CD4-positive, CD25-positive, alpha-beta regulatory T cell (primary cell): Measurements from ENCODE around the gene SERPINE2. TPM values are rescaled to one million over a fixed set of nuclear protein-coding genes. Genes with fewer than 3 reads are reported as not detected.
A peak's percentile ranks its signal among the peaks of the same experiment; 100 is the strongest.

ENCODE experiments used
- ATAC-seq, 2 donors: fragments of 150-1000 bp; cut with Tn5 transposase; one replicate each; pipeline ENCODE4 v1.10.0; 2021; ENCODE audit warnings: low read depth in 2 of 2, moderate number of reproducible peaks in 2 of 2, moderate library complexity in 1 of 2
- DNase-seq, 3 donors: peaks; one replicate each; pipeline versions ENCODE4 v3.0.0 to v3.0.0-alpha.2; 2012 to 2022; ENCODE audit warnings: mixed read lengths in 1 of 3
- H3K27ac ChIP-seq: one replicate; pipeline ENCODE4 v1.7.0; 2013; ENCODE audit warnings: mild to moderate bottlenecking, low read length; ENCODE audit not compliant: insufficient read depth, poor library complexity, severe bottlenecking
- H3K27me3 ChIP-seq: one replicate; pipeline ENCODE4 v1.7.0; 2013; ENCODE audit warnings: low read length; ENCODE audit not compliant: control insufficient read depth, insufficient read depth
- H3K36me3 ChIP-seq: one replicate; pipeline ENCODE4 v1.7.0; 2013; ENCODE audit warnings: mild to moderate bottlenecking, low read length, moderate library complexity; ENCODE audit not compliant: control insufficient read depth, insufficient read depth
- H3K4me1 ChIP-seq: 2 replicates; pipeline ENCODE4 v1.7.0; 2013; ENCODE audit warnings: mild to moderate bottlenecking, low read length; ENCODE audit not compliant: insufficient read depth, control insufficient read depth, poor library complexity, severe bottlenecking
- H3K4me3 ChIP-seq: one replicate; pipeline ENCODE4 v1.7.0; 2013; ENCODE audit warnings: low read depth, mild to moderate bottlenecking, low read length, moderate library complexity
- H3K9me3 ChIP-seq, 2 experiments: 1 replicate in 1 of 2; 2 replicates in 1 of 2; pipeline ENCODE4 v1.7.0; 2013; ENCODE audit warnings: low read length in 2 of 2, mild to moderate bottlenecking in 1 of 2, moderate library complexity in 1 of 2; ENCODE audit not compliant: control insufficient read depth in 2 of 2
- H3K27ac Mint-ChIP-seq, 3 donors: one replicate each; pipeline ENCODE4 v1.8.0; 2020 to 2022; ENCODE audit warnings: mild to moderate bottlenecking in 3 of 3, mixed read lengths in 3 of 3, moderate library complexity in 2 of 3
- H3K27me3 Mint-ChIP-seq: one replicate; pipeline ENCODE4 v1.8.0; 2022; ENCODE audit warnings: mild to moderate bottlenecking, mixed read lengths
- H3K36me3 Mint-ChIP-seq: one replicate; pipeline ENCODE4 v1.8.0; 2020; ENCODE audit warnings: mixed read lengths
- H3K4me1 Mint-ChIP-seq, 4 donors: one replicate each; pipeline ENCODE4 v1.8.0; 2020 to 2022; ENCODE audit warnings: mixed read lengths in 4 of 4, mild to moderate bottlenecking in 1 of 4
- H3K4me3 Mint-ChIP-seq, 4 donors: one replicate each; pipeline ENCODE4 v1.8.0; 2020 to 2022; ENCODE audit warnings: mild to moderate bottlenecking in 4 of 4, mixed read lengths in 4 of 4, moderate library complexity in 3 of 4
- H3K9me3 Mint-ChIP-seq, 7 donors: one replicate each; pipeline ENCODE4 v1.8.0; 2020 to 2022; ENCODE audit warnings: mixed read lengths in 7 of 7, mild to moderate bottlenecking in 3 of 7, moderate library complexity in 2 of 7
- polyA plus RNA-seq, 4 donors: library from polyadenylated mRNA; unstranded; fragments of 300-500 nt; fragmentation: Illumina TruSeq; gene quantifications; one replicate each; pipeline ENCODE4 v1.2.3, GENCODE V29; 2021
- total RNA-seq: library from RNA; stranded (reverse); gene quantifications from one replicate; pipeline ENCODE4 v1.2.3, GENCODE V29; 2022

Gene SERPINE2
- total and polyA plus RNA-seq, 5 donors from 2014 or later: 0.85 to 1.8 (median 1.5) TPM

DNA sequence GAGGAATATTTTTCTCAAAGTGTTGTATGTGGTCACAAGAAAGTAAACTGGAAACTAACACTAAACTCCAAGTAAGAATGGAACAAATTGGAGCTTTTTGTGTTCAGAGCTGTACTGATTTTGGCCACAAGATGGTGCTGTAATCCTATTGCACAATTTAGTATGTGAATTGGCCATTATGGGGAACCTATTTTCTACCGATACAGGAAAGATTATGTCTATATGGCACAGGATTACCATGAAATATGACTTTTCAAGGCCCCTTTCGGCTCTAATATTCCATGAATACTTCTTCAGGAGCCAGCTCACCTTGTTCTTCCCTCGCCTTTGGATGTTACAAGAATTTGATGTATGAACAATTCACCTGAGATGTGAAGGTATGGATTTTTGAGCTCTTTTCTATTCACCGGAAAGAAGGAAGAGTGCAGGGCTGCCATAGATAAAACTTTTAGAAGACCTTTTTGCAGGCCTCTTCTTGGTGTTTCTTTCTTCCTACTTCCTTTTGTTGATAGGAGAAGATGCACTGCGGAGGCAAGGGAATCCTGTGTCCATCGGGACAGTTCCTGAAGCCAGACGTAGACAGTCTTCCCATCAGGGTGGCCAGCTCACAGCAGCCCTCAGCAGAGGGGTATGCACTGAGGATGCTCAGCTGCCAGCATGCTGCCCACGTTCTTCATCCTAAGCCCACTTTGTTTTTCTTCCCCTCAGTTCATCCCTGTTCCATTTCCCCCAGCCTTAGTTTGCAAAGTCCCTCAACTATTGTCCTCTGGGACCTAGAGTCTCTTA lies 68.5 kb downstream of the SERPINE2 start:
- no peaks in the 10 kb centered on the region for H3K9me3 Mint-ChIP-seq
- H3K4me3 Mint-ChIP-seq: no peak overlapping the region
- Histone ChIP-seq H3K27me3 (no peaks in the 10 kb centered on the region), H3K9me3 (no peaks in the 10 kb centered on the region), H3K27ac (no peak overlapping the region), H3K4me1 (no peaks in the 10 kb centered on the region), H3K4me3 (no peak overlapping the region), H3K36me3 (peaks cover 29% of the 10 kb centered on the region)
- peaks cover 10% of the 10 kb centered on the region for H3K36me3 Mint-ChIP-seq
- DNase-seq (peak; percentile 40 to 77 (median 53)), ATAC-seq (peak; percentile 62 to 73)
- no peaks in the 10 kb centered on the region for H3K27me3 Mint-ChIP-seq
- peaks cover 3 to 6% (median 4%) of the 10 kb centered on the region in 4 donors for H3K4me1 Mint-ChIP-seq
- H3K27ac Mint-ChIP-seq: peak overlapping the region in 1 of 3 donors; percentile 22

DNA sequence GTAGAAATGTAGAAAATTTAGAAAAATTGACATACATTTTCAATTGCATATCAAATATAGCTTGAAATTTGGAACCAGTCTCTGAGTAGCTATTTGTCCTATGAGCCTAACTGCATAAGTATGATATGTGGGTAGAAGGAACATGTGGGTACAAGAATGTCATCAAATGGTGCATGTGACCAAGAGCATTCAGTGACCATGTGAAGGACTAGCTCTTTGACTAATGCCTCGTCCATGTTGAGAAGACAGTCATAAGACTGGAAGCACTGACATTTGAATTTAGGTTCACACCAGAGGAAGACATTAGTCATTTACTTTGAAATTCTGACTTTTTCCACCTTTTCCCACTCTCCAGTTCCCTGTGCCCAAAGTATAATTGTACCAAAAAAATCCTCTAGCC lies 69.2 kb downstream of the SERPINE2 start:
- DNase-seq: no peak
- Histone ChIP-seq H3K27me3 (no peaks in the 10 kb centered on the region), H3K4me3 (no peak overlapping the region), H3K27ac (no peak overlapping the region), H3K36me3 (peaks cover 34% of the 10 kb centered on the region), H3K9me3 (no peaks in the 10 kb centered on the region), H3K4me1 (no peaks in the 10 kb centered on the region)
- H3K4me3 Mint-ChIP-seq: no peak overlapping the region
- H3K4me1 Mint-ChIP-seq: peaks cover 3 to 6% (median 5%) of the 10 kb centered on the region in 4 donors
- no peak for ATAC-seq
- no peaks in the 10 kb centered on the region for H3K9me3 Mint-ChIP-seq
- no peak overlapping the region for H3K27ac Mint-ChIP-seq
- H3K27me3 Mint-ChIP-seq: no peaks in the 10 kb centered on the region
- H3K36me3 Mint-ChIP-seq: peaks cover 10% of the 10 kb centered on the region

DNA sequence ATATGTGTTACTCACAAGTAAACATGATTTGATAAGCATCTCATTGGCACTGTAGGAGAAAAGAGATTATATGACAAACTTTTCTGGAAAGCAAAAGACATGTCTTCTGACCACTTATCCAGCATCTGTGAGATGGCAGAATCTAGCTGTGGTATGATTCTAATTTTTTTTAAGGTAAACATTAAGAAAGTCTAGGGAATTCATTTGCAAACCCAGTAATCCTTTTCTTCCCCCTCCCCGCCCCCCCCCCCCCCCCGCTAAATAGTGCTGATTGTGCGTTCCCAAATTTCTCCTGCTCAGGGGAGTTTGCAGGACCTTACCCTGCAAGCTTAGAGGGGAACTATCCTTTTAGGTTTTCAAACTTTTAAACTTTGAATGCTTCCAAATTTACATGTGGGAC lies 69.8 kb downstream of the SERPINE2 start:
- H3K36me3 Mint-ChIP-seq: peaks cover 10% of the 10 kb centered on the region

DNA sequence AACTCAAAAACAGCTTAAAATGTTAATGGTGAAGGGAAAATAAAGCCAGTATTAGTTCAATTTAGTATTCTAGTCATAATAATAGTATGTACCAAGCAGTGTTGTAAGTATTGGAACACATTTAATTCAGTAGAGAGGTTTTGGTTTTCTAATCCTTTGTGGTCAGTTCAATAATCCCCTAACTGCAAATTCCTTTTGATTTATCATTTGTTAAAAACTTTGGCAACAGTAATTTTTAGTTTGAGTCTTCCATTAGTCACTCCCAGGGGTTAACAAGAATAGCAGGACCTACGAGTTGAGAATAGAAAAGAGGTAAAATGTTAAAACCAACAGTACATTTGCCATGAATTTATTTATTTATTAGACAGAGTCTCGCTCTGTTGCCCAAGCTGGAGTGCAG lies 71.1 kb downstream of the SERPINE2 start:
- Histone ChIP-seq H3K27me3 (no peaks in the 10 kb centered on the region), H3K4me1 (peaks cover 5% of the 10 kb centered on the region), H3K27ac (no peak overlapping the region), H3K9me3 (no peaks in the 10 kb centered on the region), H3K4me3 (no peak overlapping the region), H3K36me3 (peaks cover 48% of the 10 kb centered on the region)
- no peak for ATAC-seq
- H3K4me3 Mint-ChIP-seq: no peak overlapping the region
- H3K27ac Mint-ChIP-seq: no peak overlapping the region
- H3K36me3 Mint-ChIP-seq: peaks cover 10% of the 10 kb centered on the region
- H3K4me1 Mint-ChIP-seq: peaks cover 6 to 15% (median 7%) of the 10 kb centered on the region in 4 donors
- no peak for DNase-seq
- no peaks in the 10 kb centered on the region for H3K27me3 Mint-ChIP-seq
- H3K9me3 Mint-ChIP-seq: no peaks in the 10 kb centered on the region

More for the DNA sequence above, 69.8 kb downstream of the SERPINE2 start:
- Histone ChIP-seq H3K4me1 (no peaks in the 10 kb centered on the region), H3K27ac (no peak overlapping the region), H3K36me3 (peaks cover 40% of the 10 kb centered on the region), H3K4me3 (no peak overlapping the region), H3K27me3 (no peaks in the 10 kb centered on the region), H3K9me3 (no peaks in the 10 kb centered on the region)
- DNase-seq: no peak
- Mint-ChIP-seq H3K9me3 (no peaks in the 10 kb centered on the region), H3K4me1 (peaks cover 4 to 8% (median 6%) of the 10 kb centered on the region in 4 donors), H3K27me3 (no peaks in the 10 kb centered on the region), H3K27ac (no peak overlapping the region), H3K4me3 (no peak overlapping the region)
- no peak for ATAC-seq

DNA sequence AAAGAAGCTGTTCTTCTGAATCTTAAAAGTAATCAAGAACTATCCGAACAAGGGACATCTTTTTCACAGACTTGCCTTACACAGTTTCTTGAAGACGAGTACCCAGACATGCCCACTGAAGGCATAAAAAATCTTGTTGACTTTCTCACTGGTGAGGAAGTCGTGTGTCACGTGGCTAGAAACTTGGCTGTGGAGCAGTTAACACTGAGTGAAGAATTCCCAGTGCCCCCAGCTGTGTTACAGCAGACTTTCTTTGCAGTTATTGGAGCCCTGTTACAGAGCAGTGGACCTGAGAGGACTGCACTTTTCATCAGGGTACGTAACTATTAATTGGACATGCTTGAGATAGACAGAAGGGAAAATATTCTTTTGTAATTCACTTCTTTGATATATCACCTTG lies 79.4 kb downstream of the SERPINE2 start:
- H3K9me3 ChIP-seq: no peaks in the 10 kb centered on the region
- H3K4me3 Mint-ChIP-seq: peak overlapping the region; percentile 21 to 97 (median 80)
- H3K27me3 ChIP-seq: no peaks in the 10 kb centered on the region
- peaks cover 25% of the 10 kb centered on the region for H3K36me3 Mint-ChIP-seq
- H3K36me3 ChIP-seq: peaks cover 22% of the 10 kb centered on the region
- no peak overlapping the region for H3K27ac ChIP-seq
- peaks cover 4% of the 10 kb centered on the region for H3K27me3 Mint-ChIP-seq
- DNase-seq (no peak), ATAC-seq (no peak)
- H3K27ac Mint-ChIP-seq: peak overlapping the region in 2 of 3 donors; percentile 8 to 75
- H3K4me3 ChIP-seq: peak overlapping the region; percentile 98
- peaks cover 60% of the 10 kb centered on the region for H3K4me1 ChIP-seq
- H3K4me1 Mint-ChIP-seq: peaks cover 46 to 80% (median 57%) of the 10 kb centered on the region in 4 donors
- H3K9me3 Mint-ChIP-seq: peaks cover 0 to 3% (median 0%) of the 10 kb centered on the region in 7 donors

DNA sequence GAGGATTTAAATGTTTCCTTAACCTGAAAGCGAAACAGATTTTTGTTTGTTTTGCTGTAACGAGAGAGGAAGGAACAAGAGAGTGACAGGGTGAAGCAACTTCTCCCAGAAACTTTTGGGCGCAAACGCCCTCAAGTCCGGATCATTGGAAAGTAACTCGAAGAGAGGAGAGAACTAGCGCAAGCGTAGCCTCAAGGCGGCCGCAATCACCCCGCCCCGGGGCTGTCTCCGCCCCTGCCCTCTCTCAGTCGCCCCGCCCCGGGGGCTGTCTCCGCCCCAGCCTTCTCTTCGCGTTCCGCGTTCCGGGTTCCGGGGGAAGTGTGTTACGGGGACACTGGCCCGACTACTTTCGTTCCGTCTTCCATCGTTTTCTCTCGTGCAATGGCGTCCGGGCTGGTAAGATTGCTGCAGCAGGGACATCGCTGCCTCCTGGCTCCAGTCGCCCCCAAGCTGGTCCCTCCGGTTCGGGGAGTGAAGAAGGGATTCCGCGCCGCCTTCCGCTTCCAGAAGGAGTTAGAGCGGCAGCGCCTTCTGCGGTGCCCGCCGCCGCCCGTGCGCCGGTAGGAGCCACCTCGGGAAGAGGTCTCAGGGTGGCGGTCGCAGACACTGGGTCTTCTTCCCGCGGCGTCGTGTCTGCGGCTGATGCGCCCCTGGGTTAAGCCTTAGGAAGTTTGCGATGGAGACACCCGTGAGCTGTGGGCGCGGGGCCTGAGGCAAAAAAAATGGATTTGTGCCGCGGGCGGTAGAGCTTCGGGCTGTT lies 81.8 kb downstream of the SERPINE2 start, which contains the start of gene MRPL44:
Gene MRPL44, plus strand, starts transcription at position 372 of the 760 bp plus-strand sequence. Its CDS starts 10 bp downstream, at position 382.
- H3K4me1 ChIP-seq: peaks cover 51% of the 10 kb centered on the region
- peak within 1 kb of the TSS; percentile 97 to 98 (median 98) for H3K27ac Mint-ChIP-seq
- H3K4me1 Mint-ChIP-seq: peaks cover 42 to 70% (median 58%) of the 10 kb centered on the region in 4 donors

DNA sequence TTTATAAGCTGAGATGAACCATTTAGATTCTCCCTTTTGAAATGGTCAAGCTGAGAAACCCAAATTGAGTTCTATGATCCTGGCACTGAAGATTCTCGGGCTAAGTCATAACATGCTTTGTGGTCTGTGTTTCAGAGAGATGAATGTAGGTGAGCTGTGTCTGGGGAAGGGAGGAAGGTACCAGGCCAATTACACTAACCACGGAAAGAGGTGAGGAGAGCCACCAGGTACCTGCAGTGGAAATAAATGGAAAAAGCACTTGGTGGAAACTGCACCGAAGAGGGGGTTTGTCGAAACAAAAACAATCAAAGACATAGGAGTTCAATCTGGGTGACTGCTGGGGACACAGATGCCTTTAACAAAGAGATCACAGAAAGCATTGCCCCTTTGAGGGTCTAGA lies 82.8 kb downstream of the SERPINE2 start:
- no peak for DNase-seq
- H3K27ac Mint-ChIP-seq: peak overlapping the region; percentile 70 to 98 (median 74)
- H3K27me3 Mint-ChIP-seq: peaks cover 4% of the 10 kb centered on the region
- H3K27ac ChIP-seq: peak overlapping the region; percentile 73
- no peaks in the 10 kb centered on the region for H3K9me3 ChIP-seq
- no peak for ATAC-seq
- H3K36me3 Mint-ChIP-seq: peaks cover 15% of the 10 kb centered on the region
- peaks cover 45% of the 10 kb centered on the region for H3K4me1 ChIP-seq
- peaks cover 32 to 66% (median 51%) of the 10 kb centered on the region in 4 donors for H3K4me1 Mint-ChIP-seq
- H3K36me3 ChIP-seq: peaks cover 9% of the 10 kb centered on the region
- peak overlapping the region; percentile 87 to 100 (median 96) for H3K4me3 Mint-ChIP-seq
- H3K4me3 ChIP-seq: peak overlapping the region; percentile 98
- H3K9me3 Mint-ChIP-seq: peaks cover 0 to 3% (median 0%) of the 10 kb centered on the region in 7 donors
- no peaks in the 10 kb centered on the region for H3K27me3 ChIP-seq

More for the DNA sequence above, 81.8 kb downstream of the SERPINE2 start, which contains the start of gene MRPL44:
- peak within 1 kb of the TSS; percentile 73 for H3K27ac ChIP-seq
- H3K9me3 ChIP-seq: no peaks in the 10 kb centered on the region
- Mint-ChIP-seq H3K27me3 (peaks cover 4% of the 10 kb centered on the region), H3K4me3 (peak within 1 kb of the TSS; percentile 94 to 100 (median 96)), H3K9me3 (peaks cover 0 to 3% (median 0%) of the 10 kb centered on the region in 7 donors), H3K36me3 (peaks cover 24% of the 10 kb centered on the region)
- peak within 1 kb of the TSS; percentile 98 for H3K4me3 ChIP-seq
- peaks cover 9% of the 10 kb centered on the region for H3K36me3 ChIP-seq
- DNase-seq (peak; percentile 91 to 96 (median 96)), ATAC-seq (peak; percentile 99 to 100)
- no peaks in the 10 kb centered on the region for H3K27me3 ChIP-seq
